GM10248 (cell line): ENCODE results near the gene KRT35.

Experiments used
- CTCF ChIA-PET: fragments of 300-600 bp; sonication (Branson Sonifier 250); formaldehyde crosslinking; extraction: SDS; loops from one replicate; lab custom pipeline; 2021; ENCODE audit warnings: antibody characterized with exemption; lab: Yijun Ruan, JAX
- POLR2A ChIA-PET: fragments of 350-650 bp; sonication (Branson Sonifier 250); formaldehyde crosslinking; extraction: SDS; loops from one replicate; lab custom pipeline; 2020; ENCODE audit warnings: antibody characterized with exemption; lab: Yijun Ruan, JAX
- DNase-seq: peaks from one replicate; pipeline ENCODE4 v3.0.0; 2012; ENCODE audit errors: extremely low spot score
- CTCF ChIP-seq: IDR thresholded peaks from 2 replicates; pipeline ENCODE4 v1.5.1; 2012; ENCODE audit warnings: mild to moderate bottlenecking, low read depth; ENCODE audit errors: extremely low read depth, missing control alignments, control extremely low read depth

The KRT35 gene

GRCh38 chr17:41523787-41524186 lies 42.8 kb upstream of the KRT35 start:
- ChIA-PET POLR2A (no interaction called here), CTCF (interaction anchor here (2.2 kb wide), 1 partner anchor 26 kb away, joined by 8 read pairs; no protein-coding TSS in a partner anchor)
- TF ChIP-seq CTCF, result no peak
- no peak for DNase-seq

- TF ChIP-seq CTCF, result no peak
Measured at GRCh38 chr17:41523225-41523593, 42.3 kb upstream of the KRT35 start.

GRCh38 chr17:41522301-41523224 lies 41.6 kb upstream of the KRT35 start:
- CTCF ChIA-PET, result no interaction called here
- TF ChIP-seq CTCF, result no peak
- no peak for DNase-seq
- POLR2A ChIA-PET, result no interaction called here

More at GRCh38 chr17:41523225-41523593, 42.3 kb upstream of the KRT35 start:
- ChIA-PET POLR2A (no interaction called here), CTCF (no interaction called here)
- DNase-seq, result no peak

- no peak for TF ChIP-seq CTCF
- no peak for DNase-seq
- POLR2A ChIA-PET, result no interaction called here
- CTCF ChIA-PET, result no interaction called here
Measured at GRCh38 chr17:41521574-41522261, 40.8 kb upstream of the KRT35 start.

GRCh38 chr17:41520821-41521521 lies 40.0 kb upstream of the KRT35 start:
- ChIA-PET POLR2A (no interaction called here), CTCF (interaction anchor here (1.0 kb wide), 1 partner anchor 9 kb away, joined by 3 read pairs; no protein-coding TSS in a partner anchor)
- no peak for TF ChIP-seq CTCF
- DNase-seq, result no peak
